PC-3 (cell line): ENCODE data around the gene HOXB9. TPM values are rescaled to one million over a fixed set of nuclear protein-coding genes. Genes with fewer than 3 reads are reported as not detected.

ENCODE experiments used
- ATAC-seq: fragments of 200-7000 bp; cut with Tn5 transposase; 2 replicates; pipeline ENCODE4 v1.9.1; 2020; ENCODE audit warnings: mild to moderate bottlenecking, moderate library complexity
- BruUV-seq: library from RNA; stranded (reverse); fragments of 400-500 nt; replicated peaks from 2 replicates; lab custom pipeline; 2021; lab: Mats Ljungman, UMichigan
- CTCF ChIA-PET: fragments of 300-600 bp; sonication (Branson Sonifier 250); formaldehyde crosslinking; loops from one replicate; lab custom pipeline; 2022; ENCODE audit warnings: antibody characterized with exemption; lab: Charles Lee
- POLR2A ChIA-PET: fragments of 300-600 bp; sonication (Branson Sonifier 250); formaldehyde crosslinking; loops from one replicate; lab custom pipeline; 2022; ENCODE audit warnings: antibody characterized with exemption; ENCODE audit not compliant: unreplicated experiment; lab: Charles Lee
- DNase-seq: peaks from one replicate; pipeline ENCODE4 v3.0.0-alpha.2; 2015
- H2AFZ ChIP-seq: fragments of 300-600 bp; sonication (generic); 2 replicates; pipeline ENCODE4 v1.6.0; 2016; ENCODE audit warnings: antibody characterized with exemption, low read length
- H3F3A ChIP-seq: fragments of 300-600 bp; sonication (generic); one replicate; pipeline ENCODE4 v1.6.0; 2017; ENCODE audit warnings: antibody characterized with exemption, low read length, control low read depth, mild to moderate bottlenecking; ENCODE audit not compliant: unreplicated experiment
- H3K27ac ChIP-seq: fragments of 300-600 bp; sonication (generic); 2 replicates; pipeline ENCODE4 v1.5.1; 2016; ENCODE audit warnings: mild to moderate bottlenecking, low read length
- H3K27me3 ChIP-seq: fragments of 300-600 bp; sonication (generic); 2 replicates; pipeline ENCODE4 v1.6.1; 2016; ENCODE audit warnings: low read length, mixed read lengths
- H3K36me3 ChIP-seq: fragments of 300-600 bp; sonication (generic); 2 replicates; pipeline ENCODE4 v1.6.1; 2016; ENCODE audit warnings: low read depth, mixed run types, low read length, mixed read lengths
- H3K4me1 ChIP-seq: fragments of 300-600 bp; sonication (generic); 2 replicates; pipeline ENCODE4 v1.5.1; 2016; ENCODE audit warnings: low read length; ENCODE audit not compliant: insufficient read depth
- H3K4me2 ChIP-seq: fragments of 300-600 bp; sonication (generic); 2 replicates; pipeline ENCODE4 v1.6.0; 2016; ENCODE audit warnings: low read length
- H3K4me3 ChIP-seq: fragments of 300-600 bp; sonication (generic); 2 replicates; pipeline ENCODE4 v1.5.1; 2016; ENCODE audit warnings: mild to moderate bottlenecking, low read length, mixed read lengths
- H3K79me2 ChIP-seq: fragments of 300-600 bp; sonication (generic); 2 replicates; pipeline ENCODE4 v1.6.1; 2017; ENCODE audit warnings: low read length, mixed read lengths
- H3K9ac ChIP-seq: fragments of 300-600 bp; sonication (generic); 2 replicates; pipeline ENCODE4 v1.6.0; 2016; ENCODE audit warnings: mild to moderate bottlenecking, low read length
- H3K9me2 ChIP-seq: fragments of 300-600 bp; sonication (generic); replicated peaks from 2 replicates; pipeline ENCODE4 v1.6.1; 2016; ENCODE audit warnings: mixed run types, low read length, mixed read lengths
- H3K9me3 ChIP-seq: fragments of 300-600 bp; sonication (generic); 2 replicates; pipeline ENCODE4 v1.6.1; 2016; ENCODE audit warnings: low read length, mixed read lengths
- H4K20me1 ChIP-seq: fragments of 300-600 bp; sonication (generic); 2 replicates; pipeline ENCODE4 v1.6.1; 2016; ENCODE audit warnings: low read length, mixed read lengths
- EZH2 ChIP-seq: fragments of 300-600 bp; sonication (generic); IDR thresholded peaks from one replicate; pipeline ENCODE4 v1.6.1; 2017; ENCODE audit warnings: antibody characterized with exemption, mild to moderate bottlenecking, low read length; ENCODE audit not compliant: unreplicated experiment
- EZH2phosphoT487 ChIP-seq: fragments of 300-600 bp; sonication (generic); IDR thresholded peaks from 2 replicates; pipeline ENCODE4 v1.6.1; 2018; ENCODE audit warnings: mild to moderate bottlenecking, antibody characterized with exemption, low read length, borderline replicate concordance
- intact Hi-C: fragments of 100-400 bp; cut with micrococcal nuclease; formaldehyde crosslinking; loops from 2 replicates; pipeline ENCODE4 v1.9.0; 2023
- total RNA-seq: library from RNA; depleted of rRNA; stranded (reverse); fragments of >200 nt; gene quantifications from 2 replicates; pipeline ENCODE4 v1.2.3, GENCODE V29; 2014
- TF ChIP-seq, protein P1 (sequence below): fragments of 300-600 bp; sonication (generic); conservative IDR thresholded peaks from 2 replicates; pipeline ENCODE4 v1.5.1; 2017; ENCODE audit warnings: antibody characterized with exemption, low read depth, mild to moderate bottlenecking, low read length

Gene HOXB9
- total RNA-seq, 1 experiment from 2014 or later = 7.0 TPM

DNA sequence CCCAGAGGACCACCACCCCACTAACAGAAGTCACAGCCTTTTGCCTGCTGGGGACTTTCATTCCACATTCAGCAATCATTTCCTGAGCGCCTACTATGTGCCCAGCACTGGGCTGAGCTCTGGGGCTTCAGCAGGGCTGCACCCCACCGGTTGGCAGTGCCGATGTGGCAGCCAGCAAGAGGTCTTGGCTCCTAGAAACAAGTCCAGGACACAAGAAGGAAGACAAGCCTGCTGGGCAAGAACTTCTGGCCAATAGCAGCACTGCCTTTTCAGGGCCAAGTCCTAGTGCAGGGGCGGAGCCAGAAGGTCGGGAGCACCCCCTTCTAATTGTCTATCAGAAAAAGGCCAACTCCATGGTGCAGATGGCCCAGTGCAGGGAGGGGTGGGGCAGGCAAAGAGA is 13.0 kb upstream of the HOXB9 start:
- no TSS peak for BruUV-seq
- DNase-seq = no peak
- CTCF ChIA-PET = no interaction called here

DNA sequence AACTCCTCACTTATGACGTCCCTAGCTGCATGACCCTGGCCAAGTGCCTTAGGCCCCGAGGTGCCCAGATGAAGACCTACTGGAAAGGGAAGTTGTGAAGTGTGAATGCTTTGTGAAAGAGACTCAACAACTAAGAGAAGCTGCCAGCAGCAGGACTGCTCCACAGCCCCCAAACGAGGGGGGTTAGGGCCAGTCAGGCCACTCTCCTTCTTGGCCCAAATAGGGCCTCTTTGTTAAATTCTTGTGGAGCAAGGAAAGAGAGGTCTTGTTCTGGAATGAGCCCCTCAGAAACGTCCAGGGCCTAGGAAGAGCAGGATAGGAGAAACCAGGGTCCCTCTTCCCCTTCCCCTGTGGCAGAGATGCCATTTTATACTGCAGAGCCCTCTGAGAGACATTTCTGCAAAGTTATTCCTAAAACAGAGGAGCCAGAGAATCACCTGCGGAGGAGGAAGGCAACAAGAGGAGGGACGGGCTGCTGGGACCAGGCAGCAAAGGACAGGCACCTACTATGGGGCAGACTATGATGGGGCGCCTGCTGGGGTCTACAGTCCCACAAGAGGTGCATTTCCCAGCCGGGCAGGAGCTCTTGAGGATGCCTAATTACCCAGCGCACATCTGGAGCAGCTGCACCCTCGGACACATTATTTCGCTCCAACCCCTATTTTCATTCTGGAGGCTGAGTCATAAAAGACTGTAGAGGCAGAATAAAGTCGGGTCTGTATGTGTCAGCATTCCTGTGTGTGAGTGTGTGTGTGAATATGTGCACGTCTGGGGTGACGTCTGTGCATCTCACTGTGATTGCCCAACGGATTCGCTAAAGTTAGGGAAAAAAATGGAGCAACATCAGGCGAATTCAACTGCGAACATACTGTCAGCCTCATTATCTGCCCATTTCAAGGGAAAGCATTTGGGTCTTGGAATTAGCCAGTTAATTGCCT is 11.4 kb upstream of the HOXB9 start:
- H3F3A ChIP-seq = no peaks in the 10 kb centered on the region
- H3K36me3 ChIP-seq = no peaks in the 10 kb centered on the region
- ChIA-PET POLR2A (no interaction called here), CTCF (interaction anchor here (1.2 kb wide), 2 partner anchors 34 to 241 kb away, joined by 10 to 11 read pairs; no protein-coding TSS in a partner anchor)
- H3K27me3 ChIP-seq = no peaks in the 10 kb centered on the region; the same call in 1 of the 2 replicates
- intact Hi-C loops = no loop called here
- peak; percentile 34 for ATAC-seq
- DNase-seq = peak; percentile 76
- no peaks in the 10 kb centered on the region for H3K9me3 ChIP-seq
- no peak overlapping the region for H3K4me3 ChIP-seq
- no peaks in the 10 kb centered on the region for H3K9me2 ChIP-seq
- H3K27ac ChIP-seq = no peak overlapping the region
- 0 out of 2 replicates have a peak overlapping the region, but pooled peaks have one; percentile 23 for H3K4me2 ChIP-seq
- no peaks in the 10 kb centered on the region for H4K20me1 ChIP-seq
- peaks cover 13% of the 10 kb centered on the region; the same call in 1 of the 2 replicates for H3K4me1 ChIP-seq
- no peak overlapping the region for H3K9ac ChIP-seq
- no peaks in the 10 kb centered on the region for H3K79me2 ChIP-seq
- no peak overlapping the region for H2AFZ ChIP-seq
- TF ChIP-seq EZH2 (no peak), EZH2phosphoT487 (no peak)
- TF ChIP-seq, protein P1, sequence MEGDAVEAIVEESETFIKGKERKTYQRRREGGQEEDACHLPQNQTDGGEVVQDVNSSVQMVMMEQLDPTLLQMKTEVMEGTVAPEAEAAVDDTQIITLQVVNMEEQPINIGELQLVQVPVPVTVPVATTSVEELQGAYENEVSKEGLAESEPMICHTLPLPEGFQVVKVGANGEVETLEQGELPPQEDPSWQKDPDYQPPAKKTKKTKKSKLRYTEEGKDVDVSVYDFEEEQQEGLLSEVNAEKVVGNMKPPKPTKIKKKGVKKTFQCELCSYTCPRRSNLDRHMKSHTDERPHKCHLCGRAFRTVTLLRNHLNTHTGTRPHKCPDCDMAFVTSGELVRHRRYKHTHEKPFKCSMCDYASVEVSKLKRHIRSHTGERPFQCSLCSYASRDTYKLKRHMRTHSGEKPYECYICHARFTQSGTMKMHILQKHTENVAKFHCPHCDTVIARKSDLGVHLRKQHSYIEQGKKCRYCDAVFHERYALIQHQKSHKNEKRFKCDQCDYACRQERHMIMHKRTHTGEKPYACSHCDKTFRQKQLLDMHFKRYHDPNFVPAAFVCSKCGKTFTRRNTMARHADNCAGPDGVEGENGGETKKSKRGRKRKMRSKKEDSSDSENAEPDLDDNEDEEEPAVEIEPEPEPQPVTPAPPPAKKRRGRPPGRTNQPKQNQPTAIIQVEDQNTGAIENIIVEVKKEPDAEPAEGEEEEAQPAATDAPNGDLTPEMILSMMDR = no peak
- no TSS peak for BruUV-seq

More for the DNA sequence above, 13.0 kb upstream of the HOXB9 start:
- H3K9me3 ChIP-seq = no peaks in the 10 kb centered on the region
- POLR2A ChIA-PET = no interaction called here
- no peaks in the 10 kb centered on the region for H3K36me3 ChIP-seq
- no peaks in the 10 kb centered on the region for H3K79me2 ChIP-seq
- TF ChIP-seq EZH2 (no peak), EZH2phosphoT487 (no peak)
- TF ChIP-seq, protein P1 = no peak
- no peak overlapping the region for H3K4me2 ChIP-seq
- no peak overlapping the region for H3K4me3 ChIP-seq
- H3K27ac ChIP-seq = no peak overlapping the region
- intact Hi-C loops = no loop called here
- no peaks in the 10 kb centered on the region for H4K20me1 ChIP-seq
- H3K9me2 ChIP-seq = no peaks in the 10 kb centered on the region
- H3K27me3 ChIP-seq = no peaks in the 10 kb centered on the region
- peaks cover 13% of the 10 kb centered on the region; the same call in 1 of the 2 replicates for H3K4me1 ChIP-seq
- H3F3A ChIP-seq = no peaks in the 10 kb centered on the region
- no peak for ATAC-seq
- H2AFZ ChIP-seq = no peak overlapping the region
- H3K9ac ChIP-seq = no peak overlapping the region
